Measurements from ENCODE around the gene GDPD5.

GDPD5 gene

DNA sequence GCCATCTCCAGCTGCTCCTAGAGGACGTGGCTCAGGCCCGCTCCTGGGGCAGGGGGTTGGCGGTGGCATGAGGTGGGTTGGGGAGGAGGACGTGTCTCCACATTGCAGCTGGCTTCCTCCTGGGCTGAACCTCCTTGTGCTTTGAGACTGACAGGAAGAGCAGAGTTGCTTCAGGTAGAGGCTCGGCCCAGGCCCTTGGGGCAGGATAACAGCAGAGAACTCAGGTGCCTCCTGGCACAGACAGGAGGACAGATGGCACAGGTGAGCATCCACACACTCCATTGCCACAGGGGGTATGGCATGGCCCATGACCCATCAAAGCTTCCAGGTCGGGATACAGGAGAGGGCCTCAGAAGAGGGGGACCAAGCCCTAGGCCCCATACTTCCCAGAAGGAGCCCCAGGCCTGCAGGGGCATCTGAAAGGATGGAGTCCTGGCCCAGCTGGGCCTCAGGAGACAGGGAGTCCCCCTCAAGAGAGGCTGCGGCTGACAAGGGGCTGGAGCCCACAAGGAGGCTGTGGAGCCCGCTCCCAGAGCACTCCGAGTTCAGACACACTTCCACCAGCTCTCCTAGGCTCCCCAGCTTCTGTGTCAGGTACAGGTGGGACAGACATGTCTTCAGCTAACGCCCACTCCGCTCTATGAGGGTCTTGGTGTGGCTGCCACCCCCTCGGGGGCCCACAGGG is 90.7 kb downstream of the GDPD5 start:
- no peak for TF ChIP-seq SNAI2 (CRISPR knock-in tag; IDR thresholded peaks at IDR 0.05)
- no peak for TF ChIP-seq ZNF70 (CRISPR knock-in tag; IDR thresholded peaks at IDR 0.05)
- TF ChIP-seq, protein P1, sequence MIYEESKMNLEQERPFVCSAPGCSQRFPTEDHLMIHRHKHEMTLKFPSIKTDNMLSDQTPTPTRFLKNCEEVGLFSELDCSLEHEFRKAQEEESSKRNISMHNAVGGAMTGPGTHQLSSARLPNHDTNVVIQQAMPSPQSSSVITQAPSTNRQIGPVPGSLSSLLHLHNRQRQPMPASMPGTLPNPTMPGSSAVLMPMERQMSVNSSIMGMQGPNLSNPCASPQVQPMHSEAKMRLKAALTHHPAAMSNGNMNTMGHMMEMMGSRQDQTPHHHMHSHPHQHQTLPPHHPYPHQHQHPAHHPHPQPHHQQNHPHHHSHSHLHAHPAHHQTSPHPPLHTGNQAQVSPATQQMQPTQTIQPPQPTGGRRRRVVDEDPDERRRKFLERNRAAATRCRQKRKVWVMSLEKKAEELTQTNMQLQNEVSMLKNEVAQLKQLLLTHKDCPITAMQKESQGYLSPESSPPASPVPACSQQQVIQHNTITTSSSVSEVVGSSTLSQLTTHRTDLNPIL (CRISPR knock-in tag; IDR thresholded peaks at IDR 0.05; ENCODE audit: low read depth): no peak
- TF ChIP-seq GLIS3 (CRISPR knock-in tag; IDR thresholded peaks at IDR 0.05): no peak
- no peak for TF ChIP-seq TOX (CRISPR knock-in tag; IDR thresholded peaks at IDR 0.05; ENCODE audit: borderline replicate concordance)
- no peak for TF ChIP-seq ISL1 (CRISPR knock-in tag; IDR thresholded peaks at IDR 0.05)
- no peak for TF ChIP-seq BACH2 (CRISPR knock-in tag; IDR thresholded peaks at IDR 0.05; ENCODE audit: borderline replicate concordance)
- TF ChIP-seq ZC3H10 (CRISPR knock-in tag; IDR thresholded peaks at IDR 0.05): no peak
- no peak for TF ChIP-seq PATZ1 (CRISPR knock-in tag; IDR thresholded peaks at IDR 0.05; ENCODE audit: borderline replicate concordance)
- TF ChIP-seq ARNTL (CRISPR knock-in tag; IDR thresholded peaks at IDR 0.05; ENCODE audit: borderline replicate concordance, low read depth): no peak
- TF ChIP-seq ZNF8 (CRISPR knock-in tag; IDR thresholded peaks at IDR 0.05): no peak
- TF ChIP-seq RARB (CRISPR knock-in tag; IDR thresholded peaks at IDR 0.05): no peak
- TF ChIP-seq CSRNP3 (CRISPR knock-in tag; IDR thresholded peaks at IDR 0.05): no peak
- TF ChIP-seq, protein P2, sequence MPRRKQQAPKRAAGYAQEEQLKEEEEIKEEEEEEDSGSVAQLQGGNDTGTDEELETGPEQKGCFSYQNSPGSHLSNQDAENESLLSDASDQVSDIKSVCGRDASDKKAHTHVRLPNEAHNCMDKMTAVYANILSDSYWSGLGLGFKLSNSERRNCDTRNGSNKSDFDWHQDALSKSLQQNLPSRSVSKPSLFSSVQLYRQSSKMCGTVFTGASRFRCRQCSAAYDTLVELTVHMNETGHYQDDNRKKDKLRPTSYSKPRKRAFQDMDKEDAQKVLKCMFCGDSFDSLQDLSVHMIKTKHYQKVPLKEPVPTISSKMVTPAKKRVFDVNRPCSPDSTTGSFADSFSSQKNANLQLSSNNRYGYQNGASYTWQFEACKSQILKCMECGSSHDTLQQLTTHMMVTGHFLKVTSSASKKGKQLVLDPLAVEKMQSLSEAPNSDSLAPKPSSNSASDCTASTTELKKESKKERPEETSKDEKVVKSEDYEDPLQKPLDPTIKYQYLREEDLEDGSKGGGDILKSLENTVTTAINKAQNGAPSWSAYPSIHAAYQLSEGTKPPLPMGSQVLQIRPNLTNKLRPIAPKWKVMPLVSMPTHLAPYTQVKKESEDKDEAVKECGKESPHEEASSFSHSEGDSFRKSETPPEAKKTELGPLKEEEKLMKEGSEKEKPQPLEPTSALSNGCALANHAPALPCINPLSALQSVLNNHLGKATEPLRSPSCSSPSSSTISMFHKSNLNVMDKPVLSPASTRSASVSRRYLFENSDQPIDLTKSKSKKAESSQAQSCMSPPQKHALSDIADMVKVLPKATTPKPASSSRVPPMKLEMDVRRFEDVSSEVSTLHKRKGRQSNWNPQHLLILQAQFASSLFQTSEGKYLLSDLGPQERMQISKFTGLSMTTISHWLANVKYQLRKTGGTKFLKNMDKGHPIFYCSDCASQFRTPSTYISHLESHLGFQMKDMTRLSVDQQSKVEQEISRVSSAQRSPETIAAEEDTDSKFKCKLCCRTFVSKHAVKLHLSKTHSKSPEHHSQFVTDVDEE (CRISPR knock-in tag; IDR thresholded peaks at IDR 0.05): no peak
- TF ChIP-seq ESRRG (CRISPR knock-in tag; IDR thresholded peaks at IDR 0.05): no peak
- no peak for TF ChIP-seq TCF4 (CRISPR knock-in tag; IDR thresholded peaks at IDR 0.05; ENCODE audit: borderline replicate concordance)
- no peak for ATAC-seq

GRCh38 chr11:75434051-75434450 is 91.7 kb downstream of the GDPD5 start:
- no peak for TF ChIP-seq ZFP30 (CRISPR knock-in tag; IDR thresholded peaks at IDR 0.05)
- no peak for TF ChIP-seq PPARA (CRISPR knock-in tag; IDR thresholded peaks at IDR 0.05; ENCODE audit: borderline replicate concordance)
- no peak for TF ChIP-seq TOX (CRISPR knock-in tag; IDR thresholded peaks at IDR 0.05; ENCODE audit: borderline replicate concordance)
- TF ChIP-seq GLIS3 (CRISPR knock-in tag; IDR thresholded peaks at IDR 0.05): no peak
- no peak for TF ChIP-seq PATZ1 (CRISPR knock-in tag; IDR thresholded peaks at IDR 0.05; ENCODE audit: borderline replicate concordance)
- no peak for ATAC-seq

GRCh38 chr11:75433443-75433842 is 92.3 kb downstream of the GDPD5 start:
- ATAC-seq: no peak
- no peak for TF ChIP-seq BACH2 (CRISPR knock-in tag; IDR thresholded peaks at IDR 0.05; ENCODE audit: borderline replicate concordance)
- TF ChIP-seq POU6F1 (CRISPR knock-in tag; IDR thresholded peaks at IDR 0.05; ENCODE audit: borderline replicate concordance, low read depth): no peak
- no peak for TF ChIP-seq ZNF565 (CRISPR knock-in tag; conservative IDR thresholded peaks at IDR 0.05; ENCODE audit: low read depth)
- no peak for TF ChIP-seq RARB (CRISPR knock-in tag; IDR thresholded peaks at IDR 0.05)
- TF ChIP-seq ZNF70 (CRISPR knock-in tag; IDR thresholded peaks at IDR 0.05): no peak
- no peak for TF ChIP-seq ARNTL (CRISPR knock-in tag; IDR thresholded peaks at IDR 0.05; ENCODE audit: borderline replicate concordance, low read depth)
- no peak for TF ChIP-seq CSRNP3 (CRISPR knock-in tag; IDR thresholded peaks at IDR 0.05)
- TF ChIP-seq TOX (CRISPR knock-in tag; IDR thresholded peaks at IDR 0.05; ENCODE audit: borderline replicate concordance): no peak
- TF ChIP-seq PPARA (CRISPR knock-in tag; IDR thresholded peaks at IDR 0.05; ENCODE audit: borderline replicate concordance): no peak
- TF ChIP-seq ZC3H10 (CRISPR knock-in tag; IDR thresholded peaks at IDR 0.05): no peak
- no peak for TF ChIP-seq GLIS3 (CRISPR knock-in tag; IDR thresholded peaks at IDR 0.05)
- no peak for TF ChIP-seq CSDC2 (CRISPR knock-in tag; IDR thresholded peaks at IDR 0.05)
- no peak for TF ChIP-seq ZFP3 (CRISPR knock-in tag; IDR thresholded peaks at IDR 0.05)
- no peak for TF ChIP-seq OSR1 (CRISPR knock-in tag; IDR thresholded peaks at IDR 0.05)
- TF ChIP-seq SNAI2 (CRISPR knock-in tag; IDR thresholded peaks at IDR 0.05): no peak
- TF ChIP-seq ISL1 (CRISPR knock-in tag; IDR thresholded peaks at IDR 0.05): no peak
